ENCODE data around the gene KRIT1.

GRCh38 chr7:92282221-92282814, 36.6 kb upstream of the KRIT1 start:
- TF ChIP-seq, protein P1, sequence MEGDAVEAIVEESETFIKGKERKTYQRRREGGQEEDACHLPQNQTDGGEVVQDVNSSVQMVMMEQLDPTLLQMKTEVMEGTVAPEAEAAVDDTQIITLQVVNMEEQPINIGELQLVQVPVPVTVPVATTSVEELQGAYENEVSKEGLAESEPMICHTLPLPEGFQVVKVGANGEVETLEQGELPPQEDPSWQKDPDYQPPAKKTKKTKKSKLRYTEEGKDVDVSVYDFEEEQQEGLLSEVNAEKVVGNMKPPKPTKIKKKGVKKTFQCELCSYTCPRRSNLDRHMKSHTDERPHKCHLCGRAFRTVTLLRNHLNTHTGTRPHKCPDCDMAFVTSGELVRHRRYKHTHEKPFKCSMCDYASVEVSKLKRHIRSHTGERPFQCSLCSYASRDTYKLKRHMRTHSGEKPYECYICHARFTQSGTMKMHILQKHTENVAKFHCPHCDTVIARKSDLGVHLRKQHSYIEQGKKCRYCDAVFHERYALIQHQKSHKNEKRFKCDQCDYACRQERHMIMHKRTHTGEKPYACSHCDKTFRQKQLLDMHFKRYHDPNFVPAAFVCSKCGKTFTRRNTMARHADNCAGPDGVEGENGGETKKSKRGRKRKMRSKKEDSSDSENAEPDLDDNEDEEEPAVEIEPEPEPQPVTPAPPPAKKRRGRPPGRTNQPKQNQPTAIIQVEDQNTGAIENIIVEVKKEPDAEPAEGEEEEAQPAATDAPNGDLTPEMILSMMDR (IDR thresholded peaks at IDR 0.05): no peak
- no peak for TF ChIP-seq POLR2A (IDR thresholded peaks at IDR 0.05)
